Coronary artery (tissue), 2 donors: Measurements from ENCODE around the gene STRN4.

Experiments used
- DNase-seq: peaks from one replicate; pipeline ENCODE4 v3.0.0-alpha.2; 2017; ENCODE audit warnings: low spot score
- H3K27ac ChIP-seq, 2 donors: fragments of 200-600 bp; sonication (generic); one replicate each; pipeline ENCODE4 v1.5.1; 2016 to 2019
- H3K4me3 ChIP-seq: fragments of 200-600 bp; sonication (generic); 2 replicates; pipeline ENCODE4 v1.5.1; 2016; ENCODE audit warnings: mild to moderate bottlenecking, moderate library complexity
- CTCF ChIP-seq: fragments of 200-600 bp; sonication (generic); IDR thresholded peaks from one replicate; pipeline ENCODE4 v1.5.1; 2019; ENCODE audit warnings: antibody characterized with exemption

Gene STRN4

GRCh38 chr19:46732966-46733689 is 13.1 kb downstream of the STRN4 start:
- no peak for TF ChIP-seq CTCF
- Histone ChIP-seq H3K4me3 (no peak overlapping the region), H3K27ac (peak overlapping the region in 1 of 2 donors; percentile 52)
- DNase-seq = no peak

GRCh38 chr19:46732172-46732938 is 13.9 kb downstream of the STRN4 start:
- no peak for DNase-seq
- Histone ChIP-seq H3K4me3 (no peak overlapping the region), H3K27ac (peak overlapping the region in 1 of 2 donors; percentile 52)
- no peak for TF ChIP-seq CTCF

- peak overlapping the region in 1 of 2 donors; percentile 25 for H3K27ac ChIP-seq
- H3K4me3 ChIP-seq = peak overlapping the region; percentile 18
- no peak for DNase-seq
- no peak for TF ChIP-seq CTCF
Observed at GRCh38 chr19:46731584-46731983, 14.7 kb downstream of the STRN4 start.

- peak overlapping the region in 1 of 2 donors; percentile 25 for H3K27ac ChIP-seq
- DNase-seq = no peak
- no peak for TF ChIP-seq CTCF
- peak overlapping the region; percentile 18 for H3K4me3 ChIP-seq
Observed at GRCh38 chr19:46731007-46731501, 15.2 kb downstream of the STRN4 start.

- Histone ChIP-seq H3K27ac (no peak overlapping the region), H3K4me3 (no peak overlapping the region)
- DNase-seq = no peak
- no peak for TF ChIP-seq CTCF
Observed at GRCh38 chr19:46730595-46730994, 15.7 kb downstream of the STRN4 start.

- DNase-seq = no peak
- TF ChIP-seq CTCF = no peak
- no peak overlapping the region for H3K27ac ChIP-seq
- H3K4me3 ChIP-seq = no peak overlapping the region
Observed at GRCh38 chr19:46730187-46730586, 16.1 kb downstream of the STRN4 start.
